GM23248 (cell line): ENCODE data around the gene SMCHD1.

ENCODE experiments used
- EZH2 ChIP-seq: fragments of 200-600 bp; sonication (generic); IDR thresholded peaks from 2 replicates; pipeline ENCODE4 v1.6.1; 2018; ENCODE audit warnings: antibody characterized with exemption, mild to moderate bottlenecking; ENCODE audit not compliant: insufficient read depth, poor library complexity, severe bottlenecking
- EZH2phosphoT487 ChIP-seq: fragments of 200-600 bp; sonication (generic); IDR thresholded peaks from 2 replicates; pipeline ENCODE4 v1.6.1; 2018; ENCODE audit warnings: antibody characterized with exemption, moderate library complexity, mild to moderate bottlenecking, low read depth; ENCODE audit not compliant: insufficient read depth

DNA sequence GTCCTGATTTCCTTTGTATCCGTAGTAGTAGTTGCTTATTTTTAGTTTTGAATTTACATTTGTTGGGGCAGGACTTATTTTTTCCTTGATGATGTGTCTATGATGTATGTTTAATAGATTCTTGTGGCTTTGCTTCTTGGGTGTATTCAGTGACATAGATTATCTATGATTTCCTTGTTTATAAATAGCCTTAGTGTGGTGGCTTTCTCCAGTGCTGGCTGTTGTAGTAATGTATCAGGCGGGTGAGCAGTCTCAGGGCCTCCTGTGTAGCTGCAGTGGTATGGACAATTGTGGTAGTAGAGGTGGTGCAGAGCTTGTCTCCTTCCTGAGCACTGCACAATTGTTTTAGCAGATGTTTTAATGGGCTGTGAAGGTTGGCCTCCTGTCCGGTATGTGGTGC is 60.5 kb downstream of the SMCHD1 start:
- TF ChIP-seq EZH2 (no peak), EZH2phosphoT487 (no peak)
